ENCODE results near the gene LRRC8D. TPM values are rescaled to one million over a fixed set of nuclear protein-coding genes. Genes with fewer than 3 reads are reported as not detected.

The LRRC8D gene
- total RNA-seq, 1 experiment from 2014 or later, result 23.2 TPM

- no peak overlapping the region for H3K4me3 ChIP-seq
- no peak for DNase-seq (ENCODE audit: low read depth in 1 of 2, low spot score in 2 of 2)
- no peak overlapping the region for H3K27ac ChIP-seq
- H3K36me3 ChIP-seq, result no peaks in the 10 kb centered on the region
- H3K9me3 ChIP-seq (replicated peaks), result no peaks in the 10 kb centered on the region
- H3K4me1 ChIP-seq (replicated peaks), result peaks cover 45% of the 10 kb centered on the region
- H3K27me3 ChIP-seq (replicated peaks), result no peaks in the 10 kb centered on the region
Observed at GRCh38 chr1:89950703-89951102, 129.9 kb downstream of the LRRC8D start.

DNA sequence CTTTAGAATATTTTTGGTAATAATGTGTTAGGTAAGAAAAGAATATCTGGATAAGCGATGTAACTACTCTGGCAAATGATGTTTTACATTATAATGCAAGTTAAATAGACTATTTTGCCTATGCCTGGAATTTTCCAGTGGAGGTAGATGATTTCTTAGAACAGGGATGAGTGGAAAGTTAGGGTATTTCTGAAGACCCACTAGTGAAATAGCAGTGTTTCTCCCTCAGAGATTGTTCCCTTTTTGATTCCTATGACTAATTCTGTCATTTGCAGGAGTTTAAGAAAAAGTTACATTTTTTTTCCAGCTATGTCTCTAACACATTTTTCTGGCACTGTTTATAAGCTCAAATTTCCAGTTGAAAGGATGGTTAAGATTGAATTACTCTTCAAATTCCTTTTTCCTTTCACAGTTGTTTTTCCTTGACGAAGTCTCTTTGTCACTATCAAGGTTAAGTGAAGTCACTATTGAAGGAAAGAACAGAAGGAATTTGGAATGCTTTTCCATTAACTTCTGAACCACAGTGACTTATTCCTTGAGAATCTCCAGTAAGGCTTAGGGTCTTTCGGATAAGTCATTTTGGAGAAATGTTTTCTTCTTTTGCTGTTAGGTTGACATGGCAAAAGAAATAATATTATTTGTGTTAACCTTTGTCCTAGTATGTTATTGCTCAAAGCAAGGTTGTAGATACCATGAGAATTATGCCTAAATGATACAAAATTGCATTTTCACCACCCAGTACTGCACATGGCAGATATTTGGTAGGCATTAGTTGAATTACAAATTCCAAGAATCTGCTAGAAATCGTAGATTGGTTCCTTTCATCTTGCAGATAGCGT is 131.2 kb downstream of the LRRC8D start:
- DNase-seq (ENCODE audit: low read depth in 1 of 2, low spot score in 2 of 2), result peak in 1 of 2 experiments; percentile 87
- H3K4me1 ChIP-seq (replicated peaks), result peaks cover 34% of the 10 kb centered on the region
- no peaks in the 10 kb centered on the region for H3K36me3 ChIP-seq
- no peak overlapping the region for H3K4me3 ChIP-seq
- H3K9me3 ChIP-seq (replicated peaks), result no peaks in the 10 kb centered on the region
- no peaks in the 10 kb centered on the region for H3K27me3 ChIP-seq (replicated peaks)
- H3K27ac ChIP-seq, result peak overlapping the region; percentile 99

DNA sequence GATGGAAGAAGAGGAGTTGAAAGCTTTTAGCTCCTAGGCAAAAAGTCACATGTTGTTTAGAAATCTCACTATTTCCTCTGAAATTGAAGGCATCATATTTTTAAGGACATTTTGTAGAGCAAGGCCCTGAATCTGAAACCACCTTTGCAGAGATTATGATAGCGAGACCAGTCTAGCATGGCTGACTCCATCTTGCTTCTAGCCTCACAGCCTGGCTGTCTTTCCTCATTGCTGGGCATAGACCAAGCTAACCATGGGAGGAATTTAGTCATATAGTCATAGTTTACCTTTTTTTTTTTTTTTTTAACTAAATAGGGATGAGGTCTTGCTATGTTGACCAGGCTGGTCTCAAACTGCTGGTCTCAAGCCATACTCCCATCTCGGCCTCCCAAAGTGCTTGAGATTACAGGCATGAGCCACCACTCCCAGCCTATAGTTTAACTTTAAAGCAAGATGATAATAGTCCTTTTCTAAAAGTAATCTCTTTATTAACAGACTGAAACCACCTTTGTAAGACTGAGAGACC is 131.8 kb downstream of the LRRC8D start:
- Histone ChIP-seq H3K9me3 (replicated peaks) (no peaks in the 10 kb centered on the region), H3K4me1 (replicated peaks) (peaks cover 34% of the 10 kb centered on the region), H3K27ac (peak overlapping the region; percentile 99), H3K36me3 (no peaks in the 10 kb centered on the region), H3K4me3 (no peak overlapping the region), H3K27me3 (replicated peaks) (no peaks in the 10 kb centered on the region)
- no peak for DNase-seq (ENCODE audit: low read depth in 1 of 2, low spot score in 2 of 2)

DNA sequence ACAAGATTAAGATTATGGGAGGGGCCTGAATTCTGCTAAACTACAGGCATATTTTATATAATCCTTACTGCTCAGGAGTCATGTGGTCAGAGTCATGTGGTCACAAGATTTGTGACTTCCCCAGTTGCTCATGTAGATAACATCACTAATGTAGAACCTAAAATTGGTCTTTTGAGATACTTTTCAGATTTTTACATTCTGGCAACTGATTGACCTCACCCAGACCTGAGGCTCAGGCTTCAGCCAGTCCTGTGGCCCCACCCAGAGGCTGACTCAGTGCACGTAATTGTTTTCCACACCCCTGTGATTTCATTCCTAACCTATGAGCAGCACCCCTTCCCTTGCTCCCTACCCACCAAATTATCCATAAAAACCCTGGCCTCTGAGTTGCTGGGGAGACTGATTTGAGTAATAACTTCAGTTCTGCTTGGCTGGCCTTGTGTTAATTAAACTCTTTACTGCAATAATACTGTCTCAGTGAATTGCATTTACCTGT is 132.3 kb downstream of the LRRC8D start:
- no peaks in the 10 kb centered on the region for H3K36me3 ChIP-seq
- DNase-seq (ENCODE audit: low read depth in 1 of 2, low spot score in 2 of 2), result peak; percentile 87 to 92
- H3K4me1 ChIP-seq (replicated peaks), result peaks cover 34% of the 10 kb centered on the region
- H3K27me3 ChIP-seq (replicated peaks), result no peaks in the 10 kb centered on the region
- H3K9me3 ChIP-seq (replicated peaks), result no peaks in the 10 kb centered on the region
- H3K4me3 ChIP-seq, result no peak overlapping the region
- peak overlapping the region; percentile 99 for H3K27ac ChIP-seq

DNA sequence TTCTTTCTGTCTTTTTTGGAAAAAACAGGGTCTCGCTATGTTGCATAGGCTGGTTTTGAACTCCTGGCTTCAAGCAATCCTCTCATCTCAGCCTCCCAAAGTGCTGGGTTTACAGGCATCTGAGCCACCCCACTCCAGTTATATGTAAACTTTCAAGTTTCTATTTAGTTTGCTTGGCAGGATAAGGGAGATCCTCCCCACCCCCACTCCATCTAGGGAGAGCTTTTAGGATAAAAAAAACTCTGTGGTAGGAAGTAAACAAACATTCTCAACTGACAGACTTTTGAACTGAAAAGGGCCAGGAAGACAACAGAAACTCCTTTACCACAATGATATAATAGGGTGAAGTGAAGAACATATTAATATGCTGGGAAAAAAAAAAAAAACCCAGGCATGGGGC is 133.1 kb downstream of the LRRC8D start:
- H3K4me1 ChIP-seq (replicated peaks), result peaks cover 34% of the 10 kb centered on the region
- DNase-seq (ENCODE audit: low read depth in 1 of 2, low spot score in 2 of 2), result peak; percentile 80 to 81
- H3K36me3 ChIP-seq, result no peaks in the 10 kb centered on the region
- H3K9me3 ChIP-seq (replicated peaks), result no peaks in the 10 kb centered on the region
- no peak overlapping the region for H3K4me3 ChIP-seq
- H3K27ac ChIP-seq, result peak overlapping the region; percentile 99
- no peaks in the 10 kb centered on the region for H3K27me3 ChIP-seq (replicated peaks)

GRCh38 chr1:89954401-89954800 is 133.6 kb downstream of the LRRC8D start:
- H3K27ac ChIP-seq, result peak overlapping the region; percentile 99
- H3K9me3 ChIP-seq (replicated peaks), result no peaks in the 10 kb centered on the region
- H3K4me3 ChIP-seq, result no peak overlapping the region
- peaks cover 34% of the 10 kb centered on the region for H3K4me1 ChIP-seq (replicated peaks)
- no peak for DNase-seq (ENCODE audit: low read depth in 1 of 2, low spot score in 2 of 2)
- no peaks in the 10 kb centered on the region for H3K36me3 ChIP-seq
- H3K27me3 ChIP-seq (replicated peaks), result no peaks in the 10 kb centered on the region

DNA sequence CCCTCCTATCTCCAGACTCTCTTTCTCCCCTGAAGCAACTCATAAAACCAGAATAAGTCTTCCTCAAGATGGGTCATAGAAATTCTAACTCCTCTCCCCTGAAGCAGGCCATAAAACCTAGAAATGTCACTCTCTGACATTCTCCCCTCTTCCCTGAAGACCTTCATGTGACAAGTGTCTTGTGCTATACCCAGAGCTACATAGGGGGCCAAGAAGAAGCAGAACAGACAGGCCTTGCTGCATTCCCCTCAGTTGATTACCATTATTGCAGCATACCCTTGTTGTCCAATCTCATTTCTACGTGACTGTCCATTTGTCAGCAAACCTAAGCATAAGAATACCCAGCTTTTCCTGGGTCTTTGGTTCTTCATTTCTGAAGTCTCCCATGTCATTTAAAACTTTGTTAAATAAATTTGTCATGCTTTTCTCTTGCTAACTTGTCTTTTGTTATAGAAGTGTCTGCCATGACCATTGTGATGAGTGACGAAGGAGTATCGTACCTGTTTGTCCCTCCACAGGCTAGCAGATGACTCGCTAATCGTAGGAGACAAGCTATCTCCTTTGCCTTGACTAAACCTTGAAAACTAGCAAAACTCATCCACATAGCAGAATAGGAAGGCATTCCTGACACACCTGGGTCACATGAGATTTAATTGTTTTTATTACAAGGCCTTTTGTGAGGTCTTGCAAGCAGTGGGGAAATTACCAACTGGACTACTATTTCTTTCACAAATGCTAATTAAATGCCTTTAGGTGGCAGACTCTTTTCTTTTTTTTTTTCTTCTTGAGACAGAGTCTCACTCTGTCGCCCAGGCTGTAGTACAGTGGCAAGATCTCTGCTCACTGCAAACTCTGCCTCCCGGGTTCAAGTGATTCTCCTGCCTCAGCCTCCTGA is 134.7 kb downstream of the LRRC8D start:
- Histone ChIP-seq H3K27ac (no peak overlapping the region), H3K9me3 (replicated peaks) (no peaks in the 10 kb centered on the region), H3K36me3 (no peaks in the 10 kb centered on the region), H3K4me1 (replicated peaks) (peaks cover 34% of the 10 kb centered on the region), H3K27me3 (replicated peaks) (no peaks in the 10 kb centered on the region), H3K4me3 (no peak overlapping the region)
- DNase-seq (ENCODE audit: low read depth in 1 of 2, low spot score in 2 of 2), result no peak

GRCh38 chr1:89957107-89957506 is 136.3 kb downstream of the LRRC8D start:
- Histone ChIP-seq H3K36me3 (no peaks in the 10 kb centered on the region), H3K9me3 (replicated peaks) (no peaks in the 10 kb centered on the region), H3K4me3 (no peak overlapping the region), H3K4me1 (replicated peaks) (peaks cover 31% of the 10 kb centered on the region), H3K27me3 (replicated peaks) (no peaks in the 10 kb centered on the region), H3K27ac (no peak overlapping the region)
- DNase-seq (ENCODE audit: low read depth in 1 of 2, low spot score in 2 of 2), result no peak

- no peaks in the 10 kb centered on the region for H3K9me3 ChIP-seq (replicated peaks)
- no peaks in the 10 kb centered on the region for H3K36me3 ChIP-seq
Observed at GRCh38 chr1:89958851-89959654, 138.2 kb downstream of the LRRC8D start.

GRCh38 chr1:89959719-89960118 is 138.9 kb downstream of the LRRC8D start:
- no peak for DNase-seq (ENCODE audit: low read depth in 1 of 2, low spot score in 2 of 2)

More at GRCh38 chr1:89958851-89959654, 138.2 kb downstream of the LRRC8D start:
- Histone ChIP-seq H3K27me3 (replicated peaks) (no peaks in the 10 kb centered on the region), H3K4me1 (replicated peaks) (peaks cover 22% of the 10 kb centered on the region), H3K4me3 (no peak overlapping the region), H3K27ac (no peak overlapping the region)
- DNase-seq (ENCODE audit: low read depth in 1 of 2, low spot score in 2 of 2), result no peak

GRCh38 chr1:89962024-89962741 is 141.4 kb downstream of the LRRC8D start:
- peaks cover 15% of the 10 kb centered on the region for H3K4me1 ChIP-seq (replicated peaks)
- no peak overlapping the region for H3K4me3 ChIP-seq
- no peak overlapping the region for H3K27ac ChIP-seq
- H3K27me3 ChIP-seq (replicated peaks), result no peaks in the 10 kb centered on the region
- peak; percentile 53 to 56 for DNase-seq (ENCODE audit: low read depth in 1 of 2, low spot score in 2 of 2)
- no peaks in the 10 kb centered on the region for H3K9me3 ChIP-seq (replicated peaks)
- no peaks in the 10 kb centered on the region for H3K36me3 ChIP-seq

More at GRCh38 chr1:89959719-89960118, 138.9 kb downstream of the LRRC8D start:
- no peaks in the 10 kb centered on the region for H3K27me3 ChIP-seq (replicated peaks)
- H3K9me3 ChIP-seq (replicated peaks), result no peaks in the 10 kb centered on the region
- H3K4me3 ChIP-seq, result no peak overlapping the region
- H3K4me1 ChIP-seq (replicated peaks), result peaks cover 15% of the 10 kb centered on the region
- no peaks in the 10 kb centered on the region for H3K36me3 ChIP-seq
- H3K27ac ChIP-seq, result no peak overlapping the region

GRCh38 chr1:89962742-89963075 is 141.9 kb downstream of the LRRC8D start:
- Histone ChIP-seq H3K4me3 (no peak overlapping the region), H3K36me3 (no peaks in the 10 kb centered on the region), H3K4me1 (replicated peaks) (peaks cover 15% of the 10 kb centered on the region), H3K27me3 (replicated peaks) (no peaks in the 10 kb centered on the region), H3K9me3 (replicated peaks) (no peaks in the 10 kb centered on the region), H3K27ac (no peak overlapping the region)
- peak in 1 of 2 experiments; percentile 25 for DNase-seq (ENCODE audit: low read depth in 1 of 2, low spot score in 2 of 2)

Data from SJSA1 (cell line).